ENCODE measurements around the gene UST.

DNA sequence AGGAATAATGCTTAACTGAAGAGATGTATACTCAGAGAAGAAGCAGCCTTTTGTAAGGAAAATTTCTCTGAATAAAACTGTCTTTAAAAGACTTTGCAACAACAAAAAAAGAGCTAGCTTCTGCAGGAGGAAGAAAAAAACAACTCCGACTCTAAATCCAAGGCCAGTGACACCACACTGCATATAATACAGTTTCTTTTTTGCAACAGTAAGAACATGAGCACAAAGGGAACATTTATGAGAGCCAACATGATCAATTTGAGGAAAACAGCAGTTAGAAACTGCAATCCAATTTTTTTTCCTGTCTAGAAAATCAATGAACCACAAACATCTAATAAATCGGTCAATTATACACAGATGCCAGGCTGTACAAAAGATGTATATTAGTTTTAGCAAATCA, 42.9 kb upstream of the UST start:
- TF ChIP-seq ZNF274 (IDR thresholded peaks at IDR 0.05; ENCODE audit: low read depth, low read length) (no peak), YY1 (IDR thresholded peaks at IDR 0.05; ENCODE audit: insufficient read depth, insufficient read length) (no peak)

All from NT2/D1 (cell line).